NOMO-1 (cell line): ENCODE measurements around the gene RFWD3.
"Not testable (repeated sequence)": the region's sequence is repeated elsewhere in the genome, so short reads cannot be mapped to it uniquely, and the experiment has no call there.

Source experiments
- DNase-seq, 2 experiments: peaks; one replicate each; lab custom pipeline; 2025; ENCODE audit not compliant: unreplicated experiment in 2 of 2; lab: John Stamatoyannopoulos, UW

Gene RFWD3

GRCh38 chr16:74666425-74667254 is at the start of gene RFWD3:
Gene RFWD3 (minus strand): TSS chr16:74666877. CDS start chr16:74661449, 5,428 bp downstream.
- peak; percentile 98 for DNase-seq

- no peak for DNase-seq
Measured at GRCh38 chr16:74716355-74716754, 49.7 kb upstream of the RFWD3 start.

GRCh38 chr16:74713876-74714275 is 47.2 kb upstream of the RFWD3 start:
- no peak for DNase-seq

GRCh38 chr16:74713325-74713724 is 46.6 kb upstream of the RFWD3 start:
- DNase-seq = no peak

GRCh38 chr16:74711938-74712337 is 45.3 kb upstream of the RFWD3 start:
- no peak for DNase-seq

GRCh38 chr16:74710401-74710800 is 43.7 kb upstream of the RFWD3 start:
- DNase-seq = no peak

GRCh38 chr16:74709441-74709877 is 42.8 kb upstream of the RFWD3 start:
- DNase-seq = peak; percentile 82 to 84

GRCh38 chr16:74700438-74701225 is 34.0 kb upstream of the RFWD3 start, which contains the start of gene MLKL:
Gene MLKL (minus strand): TSS chr16:74700862. CDS start chr16:74695757, 5,105 bp downstream.
- peak; percentile 35 to 88 for DNase-seq

GRCh38 chr16:74700116-74700437 is 33.4 kb upstream of the RFWD3 start:
- peak; percentile 9 to 28 for DNase-seq

- DNase-seq = no peak
Measured at GRCh38 chr16:74699666-74700065, 33.0 kb upstream of the RFWD3 start.

GRCh38 chr16:74698222-74698621 is 31.5 kb upstream of the RFWD3 start:
- DNase-seq = peak; percentile 66 to 75

- DNase-seq = peak; percentile 62 to 72
Measured at GRCh38 chr16:74695450-74696422, 29.1 kb upstream of the RFWD3 start.

GRCh38 chr16:74691093-74691855 is 24.6 kb upstream of the RFWD3 start:
- DNase-seq = no peak

GRCh38 chr16:74682556-74682955 is 15.9 kb upstream of the RFWD3 start:
- no peak for DNase-seq

- no peak for DNase-seq
Measured at GRCh38 chr16:74680681-74681080, 14.0 kb upstream of the RFWD3 start.

GRCh38 chr16:74679983-74680382 is 13.3 kb upstream of the RFWD3 start:
- DNase-seq = no peak

- DNase-seq = no peak
Measured at GRCh38 chr16:74677868-74678267, 11.2 kb upstream of the RFWD3 start.

GRCh38 chr16:74673876-74674275 is 7.2 kb upstream of the RFWD3 start:
- DNase-seq = no peak

GRCh38 chr16:74668877-74669276 is 2.2 kb upstream of the RFWD3 start:
- not testable (repeated sequence) for DNase-seq

- DNase-seq = peak; percentile 38 to 41
Measured at GRCh38 chr16:74667255-74667700, 601 bp upstream of the RFWD3 start.
